HEK293 (cell line): Measurements from ENCODE around the gene RMND1.
A peak's percentile ranks its signal among the peaks of the same experiment; 100 is the strongest.

ENCODE experiments used
- BCL11A ChIP-seq: fragments of 450-650 bp; formaldehyde crosslinking; IDR thresholded peaks from 2 replicates; pipeline ENCODE4 v1.5.1; 2016; ENCODE audit warnings: low read depth, missing biosample characterization, missing genetic modification characterization
- HOXC10 ChIP-seq: sonication (generic); formaldehyde crosslinking; IDR thresholded peaks from 2 replicates; pipeline ENCODE4 v1.8.1; 2023; ENCODE audit warnings: mild to moderate bottlenecking, missing genetic modification reagents
- KLF10 ChIP-seq: fragments of 450-650 bp; IDR thresholded peaks from 2 replicates; pipeline ENCODE4 v1.5.1; 2018; ENCODE audit warnings: missing biosample characterization, mild to moderate bottlenecking, missing genetic modification characterization
- KLF17 ChIP-seq: fragments of 450-650 bp; formaldehyde crosslinking; IDR thresholded peaks from 2 replicates; pipeline ENCODE4 v1.5.1; 2016; ENCODE audit warnings: missing biosample characterization, missing genetic modification characterization
- KLF9 ChIP-seq: fragments of 450-650 bp; formaldehyde crosslinking; IDR thresholded peaks from 2 replicates; pipeline ENCODE4 v1.5.1; 2016; ENCODE audit warnings: missing biosample characterization, missing genetic modification characterization, low read depth
- PRDM2 ChIP-seq: fragments of 450-650 bp; formaldehyde crosslinking; IDR thresholded peaks from 2 replicates; pipeline ENCODE4 v1.5.1; 2016; ENCODE audit warnings: missing biosample characterization, missing genetic modification characterization, borderline replicate concordance
- SALL2 ChIP-seq: fragments of 450-650 bp; formaldehyde crosslinking; IDR thresholded peaks from 2 replicates; pipeline ENCODE4 v1.5.0; 2017; ENCODE audit warnings: missing biosample characterization, mild to moderate bottlenecking, missing genetic modification characterization, borderline replicate concordance
- SCRT2 ChIP-seq: fragments of 450-650 bp; formaldehyde crosslinking; IDR thresholded peaks from 2 replicates; pipeline ENCODE4 v1.5.1; 2016; ENCODE audit warnings: missing biosample characterization, missing genetic modification characterization
- SP2 ChIP-seq: fragments of 450-650 bp; formaldehyde crosslinking; IDR thresholded peaks from 2 replicates; pipeline ENCODE4 v1.5.1; 2016; ENCODE audit warnings: missing biosample characterization, missing genetic modification characterization
- ZBTB20 ChIP-seq: fragments of 450-650 bp; formaldehyde crosslinking; IDR thresholded peaks from 2 replicates; pipeline ENCODE4 v1.5.1; 2016; ENCODE audit warnings: missing biosample characterization, missing genetic modification characterization
- ZNF10 ChIP-seq: fragments of 450-650 bp; formaldehyde crosslinking; IDR thresholded peaks from 2 replicates; pipeline ENCODE4 v1.5.1; 2017; ENCODE audit warnings: missing biosample characterization, missing genetic modification characterization
- ZNF132 ChIP-seq: fragments of 450-650 bp; formaldehyde crosslinking; IDR thresholded peaks from 2 replicates; pipeline ENCODE4 v1.5.1; 2017; ENCODE audit warnings: missing biosample characterization, missing genetic modification characterization, borderline replicate concordance
- ZNF146 ChIP-seq: fragments of 450-650 bp; formaldehyde crosslinking; IDR thresholded peaks from 2 replicates; pipeline ENCODE4 v1.5.1; 2016; ENCODE audit warnings: missing biosample characterization, missing genetic modification characterization
- ZNF157 ChIP-seq: fragments of 450-650 bp; formaldehyde crosslinking; IDR thresholded peaks from 2 replicates; pipeline ENCODE4 v1.5.1; 2016; ENCODE audit warnings: missing biosample characterization, missing genetic modification characterization
- ZNF2 ChIP-seq: fragments of 450-650 bp; formaldehyde crosslinking; IDR thresholded peaks from 2 replicates; pipeline ENCODE4 v1.5.1; 2016; ENCODE audit warnings: missing biosample characterization, missing genetic modification characterization
- ZNF239 ChIP-seq: fragments of 450-650 bp; formaldehyde crosslinking; IDR thresholded peaks from 2 replicates; pipeline ENCODE4 v1.5.1; 2016; ENCODE audit warnings: missing biosample characterization, missing genetic modification characterization
- ZNF280C ChIP-seq: fragments of 450-650 bp; formaldehyde crosslinking; IDR thresholded peaks from 2 replicates; pipeline ENCODE4 v1.5.1; 2016; ENCODE audit warnings: missing biosample characterization, missing genetic modification characterization
- ZNF311 ChIP-seq: fragments of 450-650 bp; formaldehyde crosslinking; IDR thresholded peaks from 2 replicates; pipeline ENCODE4 v1.5.1; 2017; ENCODE audit warnings: missing biosample characterization, missing genetic modification characterization, borderline replicate concordance
- ZNF473 ChIP-seq: fragments of 450-650 bp; formaldehyde crosslinking; IDR thresholded peaks from 2 replicates; pipeline ENCODE4 v1.5.1; 2017; ENCODE audit warnings: missing biosample characterization, missing genetic modification characterization
- ZNF488 ChIP-seq: fragments of 450-650 bp; formaldehyde crosslinking; IDR thresholded peaks from 2 replicates; pipeline ENCODE4 v1.5.1; 2016; ENCODE audit warnings: missing biosample characterization, missing genetic modification characterization
- ZNF560 ChIP-seq: fragments of 450-650 bp; formaldehyde crosslinking; IDR thresholded peaks from 2 replicates; pipeline ENCODE4 v1.5.1; 2017; ENCODE audit warnings: missing biosample characterization, missing genetic modification characterization, borderline replicate concordance
- ZNF600 ChIP-seq: fragments of 450-650 bp; formaldehyde crosslinking; IDR thresholded peaks from 2 replicates; pipeline ENCODE4 v1.5.1; 2016; ENCODE audit warnings: missing biosample characterization, missing genetic modification characterization
- ZNF623 ChIP-seq: fragments of 450-650 bp; formaldehyde crosslinking; IDR thresholded peaks from 2 replicates; pipeline ENCODE4 v1.5.1; 2016; ENCODE audit warnings: missing biosample characterization, missing genetic modification characterization
- ZNF660 ChIP-seq: fragments of 450-650 bp; IDR thresholded peaks from 2 replicates; pipeline ENCODE4 v1.5.1; 2018; ENCODE audit warnings: missing biosample characterization, mild to moderate bottlenecking, missing genetic modification characterization
- ZNF664 ChIP-seq: fragments of 450-650 bp; formaldehyde crosslinking; IDR thresholded peaks from 2 replicates; pipeline ENCODE4 v1.5.1; 2016; ENCODE audit warnings: missing biosample characterization, missing genetic modification characterization
- ZNF747 ChIP-seq: fragments of 450-650 bp; formaldehyde crosslinking; IDR thresholded peaks from 2 replicates; pipeline ENCODE4 v1.5.1; 2016; ENCODE audit warnings: missing biosample characterization, missing genetic modification characterization
- ZNF776 ChIP-seq: fragments of 450-650 bp; formaldehyde crosslinking; IDR thresholded peaks from 2 replicates; pipeline ENCODE4 v1.5.0; 2017; ENCODE audit warnings: missing biosample characterization, missing genetic modification characterization, borderline replicate concordance
- ZNF785 ChIP-seq: fragments of 450-650 bp; formaldehyde crosslinking; IDR thresholded peaks from 2 replicates; pipeline ENCODE4 v1.5.1; 2016; ENCODE audit warnings: missing biosample characterization, missing genetic modification characterization
- ZXDB ChIP-seq: fragments of 450-650 bp; formaldehyde crosslinking; IDR thresholded peaks from 2 replicates; pipeline ENCODE4 v1.5.1; 2016; ENCODE audit warnings: missing biosample characterization, missing genetic modification characterization

The RMND1 gene

GRCh38 chr6:151391471-151392413, 60.2 kb downstream of the RMND1 start, which contains the start of gene ZBTB2 (continued):
- TF ChIP-seq KLF9 (tag by site-specific recombination) (no peak), SALL2 (tag by site-specific recombination) (no peak), HOXC10 (CRISPR knock-in tag) (no peak), SP2 (tag by site-specific recombination) (peak; percentile 3; the same call in 1 of the 2 replicates), ZNF623 (tag by site-specific recombination) (no peak), ZNF600 (tag by site-specific recombination) (peak; percentile 95), ZNF664 (tag by site-specific recombination) (no peak), ZNF132 (tag by site-specific recombination) (no peak), ZNF560 (tag by site-specific recombination) (no peak), ZXDB (tag by site-specific recombination) (no peak), ZNF2 (tag by site-specific recombination) (0 out of 2 replicates have a peak, but pooled peaks have one; percentile 35), ZNF311 (no peak), ZNF239 (tag by site-specific recombination) (no peak), BCL11A (tag by site-specific recombination) (no peak), KLF10 (tag by site-specific recombination) (no peak), ZBTB20 (peak; percentile 43), ZNF785 (tag by site-specific recombination) (no peak), SCRT2 (no peak), ZNF157 (tag by site-specific recombination) (no peak), ZNF776 (tag by site-specific recombination) (no peak), ZNF660 (0 out of 2 replicates have a peak, but pooled peaks have one; percentile 32), KLF17 (tag by site-specific recombination) (no peak), ZNF747 (no peak), ZNF280C (tag by site-specific recombination) (no peak), PRDM2 (tag by site-specific recombination) (no peak), ZNF10 (tag by site-specific recombination) (no peak), ZNF473 (tag by site-specific recombination) (no peak), ZNF488 (tag by site-specific recombination) (no peak), ZNF146 (tag by site-specific recombination) (no peak)
